PC-3 (cell line): ENCODE results near the gene PAIP1. TPM values are rescaled to one million over a fixed set of nuclear protein-coding genes. Genes with fewer than 3 reads are reported as not detected.
A peak's percentile ranks its signal among the peaks of the same experiment; 100 is the strongest.

Experiments used
- ATAC-seq: fragments of 200-7000 bp; cut with Tn5 transposase; 2 replicates; pipeline ENCODE4 v1.9.1; 2020; ENCODE audit warnings: mild to moderate bottlenecking, moderate library complexity
- BruUV-seq: library from RNA; stranded (reverse); fragments of 400-500 nt; replicated peaks from 2 replicates; lab custom pipeline; 2021; lab: Mats Ljungman, UMichigan
- CTCF ChIA-PET: fragments of 300-600 bp; sonication (Branson Sonifier 250); formaldehyde crosslinking; loops from one replicate; lab custom pipeline; 2022; ENCODE audit warnings: antibody characterized with exemption; lab: Charles Lee
- POLR2A ChIA-PET: fragments of 300-600 bp; sonication (Branson Sonifier 250); formaldehyde crosslinking; loops from one replicate; lab custom pipeline; 2022; ENCODE audit warnings: antibody characterized with exemption; ENCODE audit not compliant: unreplicated experiment; lab: Charles Lee
- DNase-seq: peaks from one replicate; pipeline ENCODE4 v3.0.0-alpha.2; 2015
- H2AFZ ChIP-seq: fragments of 300-600 bp; sonication (generic); 2 replicates; pipeline ENCODE4 v1.6.0; 2016; ENCODE audit warnings: antibody characterized with exemption, low read length
- H3F3A ChIP-seq: fragments of 300-600 bp; sonication (generic); one replicate; pipeline ENCODE4 v1.6.0; 2017; ENCODE audit warnings: antibody characterized with exemption, low read length, control low read depth, mild to moderate bottlenecking; ENCODE audit not compliant: unreplicated experiment
- H3K27ac ChIP-seq: fragments of 300-600 bp; sonication (generic); 2 replicates; pipeline ENCODE4 v1.5.1; 2016; ENCODE audit warnings: mild to moderate bottlenecking, low read length
- H3K27me3 ChIP-seq: fragments of 300-600 bp; sonication (generic); 2 replicates; pipeline ENCODE4 v1.6.1; 2016; ENCODE audit warnings: low read length, mixed read lengths
- H3K36me3 ChIP-seq: fragments of 300-600 bp; sonication (generic); 2 replicates; pipeline ENCODE4 v1.6.1; 2016; ENCODE audit warnings: low read depth, mixed run types, low read length, mixed read lengths
- H3K4me1 ChIP-seq: fragments of 300-600 bp; sonication (generic); 2 replicates; pipeline ENCODE4 v1.5.1; 2016; ENCODE audit warnings: low read length; ENCODE audit not compliant: insufficient read depth
- H3K4me2 ChIP-seq: fragments of 300-600 bp; sonication (generic); 2 replicates; pipeline ENCODE4 v1.6.0; 2016; ENCODE audit warnings: low read length
- H3K4me3 ChIP-seq: fragments of 300-600 bp; sonication (generic); 2 replicates; pipeline ENCODE4 v1.5.1; 2016; ENCODE audit warnings: mild to moderate bottlenecking, low read length, mixed read lengths
- H3K79me2 ChIP-seq: fragments of 300-600 bp; sonication (generic); 2 replicates; pipeline ENCODE4 v1.6.1; 2017; ENCODE audit warnings: low read length, mixed read lengths
- H3K9ac ChIP-seq: fragments of 300-600 bp; sonication (generic); 2 replicates; pipeline ENCODE4 v1.6.0; 2016; ENCODE audit warnings: mild to moderate bottlenecking, low read length
- H3K9me2 ChIP-seq: fragments of 300-600 bp; sonication (generic); replicated peaks from 2 replicates; pipeline ENCODE4 v1.6.1; 2016; ENCODE audit warnings: mixed run types, low read length, mixed read lengths
- H3K9me3 ChIP-seq: fragments of 300-600 bp; sonication (generic); 2 replicates; pipeline ENCODE4 v1.6.1; 2016; ENCODE audit warnings: low read length, mixed read lengths
- H4K20me1 ChIP-seq: fragments of 300-600 bp; sonication (generic); 2 replicates; pipeline ENCODE4 v1.6.1; 2016; ENCODE audit warnings: low read length, mixed read lengths
- EZH2 ChIP-seq: fragments of 300-600 bp; sonication (generic); IDR thresholded peaks from one replicate; pipeline ENCODE4 v1.6.1; 2017; ENCODE audit warnings: antibody characterized with exemption, mild to moderate bottlenecking, low read length; ENCODE audit not compliant: unreplicated experiment
- EZH2phosphoT487 ChIP-seq: fragments of 300-600 bp; sonication (generic); IDR thresholded peaks from 2 replicates; pipeline ENCODE4 v1.6.1; 2018; ENCODE audit warnings: mild to moderate bottlenecking, antibody characterized with exemption, low read length, borderline replicate concordance
- intact Hi-C: fragments of 100-400 bp; cut with micrococcal nuclease; formaldehyde crosslinking; loops from 2 replicates; pipeline ENCODE4 v1.9.0; 2023
- total RNA-seq: library from RNA; depleted of rRNA; stranded (reverse); fragments of >200 nt; gene quantifications from 2 replicates; pipeline ENCODE4 v1.2.3, GENCODE V29; 2014; rRNA removed
- TF ChIP-seq, protein P1 (sequence below): fragments of 300-600 bp; sonication (generic); conservative IDR thresholded peaks from 2 replicates; pipeline ENCODE4 v1.5.1; 2017; ENCODE audit warnings: antibody characterized with exemption, low read depth, mild to moderate bottlenecking, low read length

The PAIP1 gene
- total RNA-seq, 1 experiment from 2014 or later = 142 TPM

DNA sequence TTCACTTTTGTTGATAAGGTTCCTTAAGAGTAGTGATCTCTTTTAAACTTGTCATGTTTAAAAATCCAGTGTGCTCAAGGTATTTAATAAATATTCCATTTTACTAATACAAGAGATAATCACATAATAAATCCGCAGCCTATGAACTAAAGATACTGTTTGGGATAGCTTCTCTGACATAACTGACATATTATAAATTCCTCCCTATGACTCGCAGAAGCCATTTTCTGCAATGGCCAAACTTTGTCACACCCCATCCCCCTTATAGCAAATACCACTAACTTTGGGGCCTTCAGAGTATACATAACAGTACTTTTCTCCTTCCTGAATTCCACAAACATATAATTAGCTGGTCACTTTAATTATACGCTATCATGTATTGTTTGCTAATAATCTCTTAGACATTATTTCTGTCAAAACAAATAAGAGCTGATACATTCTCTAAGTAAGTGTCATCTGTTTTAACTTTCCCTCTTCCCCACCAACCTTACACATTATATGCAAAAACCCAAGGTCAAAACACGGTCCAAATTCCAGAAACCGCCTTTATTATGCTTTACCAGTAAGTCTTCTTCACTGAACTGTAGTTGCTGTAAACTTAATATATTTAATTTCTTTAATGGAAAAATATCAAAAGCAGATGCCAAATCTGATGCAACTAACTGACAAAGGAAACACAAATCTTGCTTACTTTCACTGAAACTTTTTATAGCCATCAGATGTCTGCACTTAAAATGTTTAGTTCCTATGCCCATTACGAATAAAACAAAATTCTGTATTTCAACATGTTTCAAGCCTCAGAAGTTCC is 74.2 kb downstream of the PAIP1 start:
- DNase-seq = peak; percentile 50
- TSS peak; percentile 49 for BruUV-seq

More for the DNA sequence above, 74.2 kb downstream of the PAIP1 start:
- Histone ChIP-seq H3K4me2 (peak overlapping the region; percentile 82), H3K27ac (peak overlapping the region; percentile 69; the same call in 1 of the 2 replicates), H3K79me2 (peaks cover 26% of the 10 kb centered on the region), H3K4me3 (peak overlapping the region; percentile 78), H2AFZ (peak overlapping the region; percentile 89), H3K27me3 (no peaks in the 10 kb centered on the region), H3K4me1 (peaks cover 15% of the 10 kb centered on the region), H3K9me3 (no peaks in the 10 kb centered on the region), H3K36me3 (no peaks in the 10 kb centered on the region), H4K20me1 (no peaks in the 10 kb centered on the region), H3K9me2 (no peaks in the 10 kb centered on the region), H3K9ac (peak overlapping the region; percentile 89), H3F3A (no peaks in the 10 kb centered on the region)
- no peak for ATAC-seq
- intact Hi-C loops = loop anchor here (1.0 to 10.0 kb wide), 4 partner anchors 75 to 440 kb away; partner anchors contain the start of genes ANXA2R and PAIP1
- TF ChIP-seq EZH2 (no peak), EZH2phosphoT487 (no peak)
- TF ChIP-seq, protein P1, sequence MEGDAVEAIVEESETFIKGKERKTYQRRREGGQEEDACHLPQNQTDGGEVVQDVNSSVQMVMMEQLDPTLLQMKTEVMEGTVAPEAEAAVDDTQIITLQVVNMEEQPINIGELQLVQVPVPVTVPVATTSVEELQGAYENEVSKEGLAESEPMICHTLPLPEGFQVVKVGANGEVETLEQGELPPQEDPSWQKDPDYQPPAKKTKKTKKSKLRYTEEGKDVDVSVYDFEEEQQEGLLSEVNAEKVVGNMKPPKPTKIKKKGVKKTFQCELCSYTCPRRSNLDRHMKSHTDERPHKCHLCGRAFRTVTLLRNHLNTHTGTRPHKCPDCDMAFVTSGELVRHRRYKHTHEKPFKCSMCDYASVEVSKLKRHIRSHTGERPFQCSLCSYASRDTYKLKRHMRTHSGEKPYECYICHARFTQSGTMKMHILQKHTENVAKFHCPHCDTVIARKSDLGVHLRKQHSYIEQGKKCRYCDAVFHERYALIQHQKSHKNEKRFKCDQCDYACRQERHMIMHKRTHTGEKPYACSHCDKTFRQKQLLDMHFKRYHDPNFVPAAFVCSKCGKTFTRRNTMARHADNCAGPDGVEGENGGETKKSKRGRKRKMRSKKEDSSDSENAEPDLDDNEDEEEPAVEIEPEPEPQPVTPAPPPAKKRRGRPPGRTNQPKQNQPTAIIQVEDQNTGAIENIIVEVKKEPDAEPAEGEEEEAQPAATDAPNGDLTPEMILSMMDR = no peak
- POLR2A ChIA-PET = no interaction called here
- CTCF ChIA-PET = interaction anchor here (0.7 kb wide), 1 partner anchor 85 kb away, joined by 4 read pairs; no protein-coding TSS in a partner anchor

Other genes with a start within 250 kb of the PAIP1 start
- gene HMGCS1, start 243.7 kb downstream of the PAIP1 start, total RNA-seq = 31.4 and 39.7 TPM in 2 replicates
- 8.1 and 8.5 TPM in 2 replicates for gene CCL28, start 144.7 kb downstream of the PAIP1 start, total RNA-seq
- 10.0 and 16.1 TPM in 2 replicates for gene TMEM267, start 73.2 kb downstream of the PAIP1 start, total RNA-seq
- gene C5orf34, start 41.9 kb downstream of the PAIP1 start, total RNA-seq = 9.8 and 16.3 TPM in 2 replicates
- 15.1 and 15.6 TPM in 2 replicates for gene NNT, start 46.1 kb upstream of the PAIP1 start, total RNA-seq